Endothelial cell of umbilical vein (primary cell): ENCODE results near the gene C1orf185. TPM values are rescaled to one million over a fixed set of nuclear protein-coding genes. Genes with fewer than 3 reads are reported as not detected.

Experiments used
- BruUV-seq: library from RNA; stranded (reverse); fragments of 400-500 nt; replicated peaks from 2 replicates; lab custom pipeline; 2021; lab: Mats Ljungman, UMichigan
- CTCF ChIA-PET: fragments of 300-600, 350-600 bp; sonication (Branson Sonifier 250); formaldehyde crosslinking; loops from one replicate; lab custom pipeline; 2021; ENCODE audit warnings: antibody characterized with exemption, inconsistent platforms; lab: Charles Lee
- POLR2A ChIA-PET: fragments of 300-600, 350-600 bp; sonication (Branson Sonifier 250); formaldehyde crosslinking; loops from one replicate; lab custom pipeline; 2021; ENCODE audit warnings: antibody characterized with exemption, inconsistent platforms; lab: Charles Lee
- DNase-seq: peaks from one replicate; pipeline ENCODE4 v3.0.0-alpha.2; 2011; ENCODE audit warnings: low read depth, low spot score
- FAIRE-seq: peaks from 2 replicates; lab custom pipeline; 2011; peaks lifted over from hg19 to GRCh38; lab: Jason Lieb, UNC
- H2AFZ ChIP-seq: 2 replicates; pipeline ENCODE4 v1.6.0; 2012; ENCODE audit warnings: low read depth, low read length, control low read depth, inconsistent platforms
- H3K27ac ChIP-seq: 2 replicates; pipeline ENCODE4 v1.5.1; 2011; ENCODE audit warnings: low read depth, mild to moderate bottlenecking, control low read depth, low read length, moderate library complexity; ENCODE audit not compliant: insufficient read depth
- H3K27me3 ChIP-seq, 2 experiments: 2 replicates each; pipeline versions ENCODE4 v1.6.0 to v1.6.1; 2011; ENCODE audit warnings: low read length in 2 of 2, mixed read lengths in 1 of 2; ENCODE audit not compliant: control insufficient read depth in 2 of 2, insufficient read depth in 2 of 2
- H3K36me3 ChIP-seq, 2 experiments: 2 replicates in 1 of 2; 3 replicates in 1 of 2; pipeline ENCODE4 v1.5.1; 2011; ENCODE audit warnings: low read length in 2 of 2, mild to moderate bottlenecking in 1 of 2, moderate library complexity in 1 of 2; ENCODE audit not compliant: control insufficient read depth in 2 of 2, insufficient read depth in 2 of 2; ENCODE audit errors: extremely low read depth in 1 of 2
- H3K4me1 ChIP-seq: 3 replicates; pipeline ENCODE4 v1.5.1; 2011; ENCODE audit warnings: mild to moderate bottlenecking, low read length; ENCODE audit not compliant: control insufficient read depth, insufficient read depth; ENCODE audit errors: extremely low read depth
- H3K4me2 ChIP-seq: 2 replicates; pipeline ENCODE4 v1.6.1; 2011; ENCODE audit warnings: low read length, control low read depth, mixed read lengths; ENCODE audit not compliant: insufficient read depth
- H3K4me3 ChIP-seq, 3 experiments: fragments of 200-600 bp in 1 of 3; sonication (generic), shearing (Covaris generic) in 1 of 3; replicated peaks in 1 of 3; 2 replicates each; pipeline ENCODE4 v1.5.1; 2011 to 2016; ENCODE audit warnings: control low read depth in 3 of 3, low read length in 3 of 3, mild to moderate bottlenecking in 2 of 3, inconsistent platforms in 1 of 3, low read depth in 1 of 3, moderate library complexity in 1 of 3; ENCODE audit not compliant: insufficient read depth in 1 of 3
- H3K79me2 ChIP-seq: 2 replicates; pipeline ENCODE4 v1.6.0; 2012; ENCODE audit warnings: low read length, inconsistent platforms; ENCODE audit not compliant: control insufficient read depth, insufficient read depth
- H3K9ac ChIP-seq: replicated peaks from 2 replicates; pipeline ENCODE3; 2011; ENCODE audit warnings: low read length, control low read depth; ENCODE audit not compliant: insufficient read depth; ENCODE audit errors: extremely low read depth
- H3K9me1 ChIP-seq: replicated peaks from 3 replicates; pipeline ENCODE4 v1.6.0; 2011; ENCODE audit warnings: mild to moderate bottlenecking, low read length; ENCODE audit not compliant: control insufficient read depth, insufficient read depth; ENCODE audit errors: extremely low read depth
- H3K9me3 ChIP-seq: replicated peaks from 2 replicates; pipeline ENCODE4 v1.5.1; 2012; ENCODE audit warnings: low read length, inconsistent platforms; ENCODE audit not compliant: control insufficient read depth, insufficient read depth
- H4K20me1 ChIP-seq: replicated peaks from 2 replicates; pipeline ENCODE3; 2011; ENCODE audit warnings: mild to moderate bottlenecking, low read length; ENCODE audit not compliant: control insufficient read depth, insufficient read depth; ENCODE audit errors: extremely low read depth
- CTCF ChIP-seq, 2 donors: IDR thresholded peaks; 1 replicate in 1 of 2; 2 replicates in 1 of 2; pipeline ENCODE4 v1.5.1; 2011; ENCODE audit warnings: low read length in 2 of 2, mild to moderate bottlenecking in 2 of 2, moderate library complexity in 2 of 2, control low read depth in 1 of 2, inconsistent platforms in 1 of 2, low read depth in 1 of 2; ENCODE audit not compliant: insufficient read depth in 1 of 2; ENCODE audit errors: extremely low read depth in 1 of 2
- EZH2 ChIP-seq: IDR thresholded peaks from 2 replicates; pipeline ENCODE4 v1.6.1; 2012; ENCODE audit warnings: borderline replicate concordance, low read depth, mild to moderate bottlenecking, moderate library complexity, low read length, inconsistent platforms; ENCODE audit not compliant: severe bottlenecking
- FOS ChIP-seq: IDR thresholded peaks from 2 replicates; pipeline ENCODE4 v1.6.1; 2011; ENCODE audit warnings: mild to moderate bottlenecking, low read length, moderate library complexity, borderline replicate concordance; ENCODE audit not compliant: insufficient read depth
- GATA2 ChIP-seq: IDR thresholded peaks from 2 replicates; pipeline ENCODE4 v1.7.0; 2011; ENCODE audit warnings: low read depth, mild to moderate bottlenecking, moderate library complexity, mixed read lengths, low read length; ENCODE audit not compliant: insufficient read length, insufficient read depth
- JUN ChIP-seq: IDR thresholded peaks from 2 replicates; pipeline ENCODE4 v1.6.1; 2011; ENCODE audit warnings: borderline replicate concordance, low read depth; ENCODE audit not compliant: insufficient read length, insufficient read depth
- MAX ChIP-seq: IDR thresholded peaks from 2 replicates; pipeline ENCODE4 v1.6.1; 2011; ENCODE audit not compliant: insufficient read depth, insufficient read length
- MYC ChIP-seq: IDR thresholded peaks from one replicate; pipeline ENCODE4 v1.6.1; 2011; ENCODE audit warnings: mild to moderate bottlenecking, low read depth, low read length
- POLR2A ChIP-seq: IDR thresholded peaks from 2 replicates; pipeline ENCODE4 v1.6.1; 2012; ENCODE audit warnings: low read depth, mild to moderate bottlenecking, control low read depth, low read length
- POLR2AphosphoS5 ChIP-seq: IDR thresholded peaks from 2 replicates; pipeline ENCODE4 v1.6.1; 2012; ENCODE audit warnings: low read depth, mild to moderate bottlenecking, control low read depth, low read length, moderate library complexity; ENCODE audit not compliant: insufficient read depth
- dilution Hi-C: fragments of 300-500 bp; cut with MboI; formaldehyde crosslinking; loops from one replicate; pipeline ENCODE4 v1.15.0; 2019; ENCODE audit warnings: low sequenced_read_pairs; ENCODE audit not compliant: extremely low pct_ligation_motif_present
- intact Hi-C: fragments of 100-400 bp; cut with micrococcal nuclease; formaldehyde crosslinking; loops from one replicate; pipeline ENCODE4 v1.10.0; 2022
- polyA plus RNA-seq, 4 experiments: library from polyadenylated mRNA; depleted of rRNA in 3 of 4; stranded (reverse) in 3 of 4; unstranded in 1 of 4; fragments of >200 nt; gene quantifications; 2 replicates each; pipeline versions ENCODE4 v1.2.1 to v1.2.3, GENCODE V29; 2011 to 2012; ENCODE audit warnings: missing spikeins in 1 of 4
- total RNA-seq: library from RNA; stranded (reverse); gene quantifications from 2 replicates; pipeline ENCODE4 v1.2.3, GENCODE V29; 2021

The C1orf185 gene
- total and polyA plus RNA-seq, 2 donors (not counting 3 experiments of a cell fraction or from before 2014, with no cell fraction given), result not detected

GRCh38 chr1:51168266-51168845, 66.3 kb downstream of the C1orf185 start:
- H3K27ac ChIP-seq, result no peak overlapping the region
- no peak for FAIRE-seq
- no peaks in the 10 kb centered on the region for H3K4me1 ChIP-seq
- H3K9me1 ChIP-seq, result peaks cover 2% of the 10 kb centered on the region
- H3K4me2 ChIP-seq, result no peak overlapping the region
- H3K9me3 ChIP-seq, result no peaks in the 10 kb centered on the region
- no TSS peak for BruUV-seq
- H2AFZ ChIP-seq, result no peak overlapping the region
- H3K9ac ChIP-seq, result no peak overlapping the region
- POLR2A ChIA-PET, result no interaction called here
- H4K20me1 ChIP-seq, result no peaks in the 10 kb centered on the region
- peaks cover 5% of the 10 kb centered on the region in 2 experiments for H3K27me3 ChIP-seq
- TF ChIP-seq JUN (no peak), EZH2 (no peak), MAX (no peak), MYC (no peak), CTCF (IDR thresholded peaks at IDR 0.05; ENCODE audit: extremely low read depth in 1 of 2, insufficient read depth in 1 of 2, low read depth in 1 of 2, low read length in 2 of 2) (no peak), POLR2A (no peak), FOS (no peak), GATA2 (no peak), POLR2AphosphoS5 (no peak)
- H3K36me3 ChIP-seq, result no peaks in the 10 kb centered on the region
- H3K79me2 ChIP-seq, result no peaks in the 10 kb centered on the region
- no peak overlapping the region for H3K4me3 ChIP-seq
- dilution Hi-C loops (no loop called here), intact Hi-C loops (no loop called here)
- CTCF ChIA-PET, result interaction anchor here (0.9 kb wide), 1 partner anchor 25 kb away, joined by 4 read pairs; no protein-coding TSS in a partner anchor
- no peak for DNase-seq
